G401 (cell line): ENCODE results near the gene SART1. TPM values are rescaled to one million over a fixed set of nuclear protein-coding genes. Genes with fewer than 3 reads are reported as not detected.

Source experiments
- DNase-seq: peaks from one replicate; pipeline ENCODE4 v3.0.0-alpha.2; 2015; ENCODE audit warnings: low spot score
- in situ Hi-C: cut with HindIII; loops from 2 replicates; pipeline ENCODE4 v1.10.0; 2016; ENCODE audit warnings: low sequenced_read_pairs, mixed read lengths
- total RNA-seq: library from RNA; depleted of rRNA; stranded (reverse); fragments of >200 nt; shearing (Covaris generic); gene quantifications from 2 replicates; pipeline ENCODE4 v1.2.3, GENCODE V29; 2014; rRNA removed

The SART1 gene
- total RNA-seq: 49.0 and 73.1 TPM in 2 replicates

- in situ Hi-C loops: no loop called here
- peak; percentile 98 for DNase-seq
Observed at GRCh38 chr11:65961267-65962140, at the start of gene SART1. Gene SART1 (plus strand): TSS chr11:65961734. CDS start chr11:65961781, 47 bp downstream.

- DNase-seq: no peak
- in situ Hi-C loops: no loop called here
Observed at GRCh38 chr11:65912845-65913244, 48.7 kb upstream of the SART1 start.

GRCh38 chr11:65915101-65915820 lies 46.3 kb upstream of the SART1 start:
- in situ Hi-C loops: no loop called here

GRCh38 chr11:65915821-65916251 lies 45.7 kb upstream of the SART1 start:
- peak; percentile 65 for DNase-seq
- in situ Hi-C loops: no loop called here

More at GRCh38 chr11:65915101-65915820, 46.3 kb upstream of the SART1 start:
- DNase-seq: peak; percentile 91

GRCh38 chr11:65916391-65916790 lies 45.1 kb upstream of the SART1 start:
- no peak for DNase-seq
- in situ Hi-C loops: no loop called here

- in situ Hi-C loops: no loop called here
- no peak for DNase-seq
Observed at GRCh38 chr11:65917077-65917433, 44.5 kb upstream of the SART1 start.

GRCh38 chr11:65917434-65918210 lies 43.9 kb upstream of the SART1 start:
- in situ Hi-C loops: no loop called here
- no peak for DNase-seq

GRCh38 chr11:65918211-65919140 lies 43.1 kb upstream of the SART1 start, which contains the start of gene C11orf68:
Gene C11orf68 (minus strand): TSS chr11:65919062. CDS start chr11:65919031, 31 bp downstream.
- DNase-seq: peak; percentile 36
- in situ Hi-C loops: no loop called here

- in situ Hi-C loops: no loop called here
- peak; percentile 99 for DNase-seq
Observed at GRCh38 chr11:65919141-65919572, 42.4 kb upstream of the SART1 start, which contains the start of gene DRAP1. Gene DRAP1 (plus strand): TSS chr11:65919426. CDS start chr11:65919502, 76 bp downstream.

- in situ Hi-C loops: no loop called here
- peak; percentile 33 for DNase-seq
Observed at GRCh38 chr11:65919573-65920371, 41.8 kb upstream of the SART1 start.

- in situ Hi-C loops: no loop called here
- no peak for DNase-seq
Observed at GRCh38 chr11:65920372-65920802, 41.1 kb upstream of the SART1 start.

GRCh38 chr11:65921033-65921555 lies 40.4 kb upstream of the SART1 start:
- in situ Hi-C loops: no loop called here
- no peak for DNase-seq

- in situ Hi-C loops: no loop called here
- no peak for DNase-seq
Observed at GRCh38 chr11:65921876-65922275, 39.7 kb upstream of the SART1 start.

GRCh38 chr11:65922565-65922964 lies 39.0 kb upstream of the SART1 start:
- DNase-seq: no peak
- in situ Hi-C loops: no loop called here

- in situ Hi-C loops: no loop called here
- DNase-seq: no peak
Observed at GRCh38 chr11:65925397-65925796, 36.1 kb upstream of the SART1 start.

- DNase-seq: no peak
- in situ Hi-C loops: no loop called here
Observed at GRCh38 chr11:65927904-65928397, 33.6 kb upstream of the SART1 start.

GRCh38 chr11:65928667-65929066 lies 32.9 kb upstream of the SART1 start:
- in situ Hi-C loops: no loop called here
- no peak for DNase-seq
